GM20000 (cell line): Measurements from ENCODE around the gene KIF12.

Experiments
- DNase-seq: peaks from one replicate; pipeline ENCODE4 v3.0.0; 2012; ENCODE audit warnings: low spot score
- TF ChIP-seq, protein P1 (sequence below): IDR thresholded peaks from 2 replicates; pipeline ENCODE4 v1.5.1; 2012; ENCODE audit warnings: mild to moderate bottlenecking, control low read depth; ENCODE audit errors: extremely low read depth, missing control alignments

The KIF12 gene

DNA sequence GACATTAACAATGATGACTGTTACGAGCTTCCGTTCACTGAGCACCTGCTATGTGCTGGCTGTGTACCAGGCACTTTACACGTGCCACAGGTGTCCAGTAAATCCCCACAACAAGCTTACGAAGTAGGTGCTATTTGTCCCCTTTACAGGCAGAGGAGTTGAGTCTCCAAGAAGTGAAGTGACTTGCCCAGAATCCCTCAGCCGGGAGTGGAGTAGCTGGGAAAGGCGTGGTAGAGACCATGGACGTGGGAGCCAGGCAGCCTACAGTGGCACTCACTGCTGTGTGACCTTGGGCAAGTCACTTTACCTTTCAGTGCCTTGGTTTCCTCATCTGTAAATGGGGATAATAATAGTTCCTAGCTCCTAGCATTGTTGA, 20.3 kb downstream of the KIF12 start:
- no peak for DNase-seq
- TF ChIP-seq, protein P1, sequence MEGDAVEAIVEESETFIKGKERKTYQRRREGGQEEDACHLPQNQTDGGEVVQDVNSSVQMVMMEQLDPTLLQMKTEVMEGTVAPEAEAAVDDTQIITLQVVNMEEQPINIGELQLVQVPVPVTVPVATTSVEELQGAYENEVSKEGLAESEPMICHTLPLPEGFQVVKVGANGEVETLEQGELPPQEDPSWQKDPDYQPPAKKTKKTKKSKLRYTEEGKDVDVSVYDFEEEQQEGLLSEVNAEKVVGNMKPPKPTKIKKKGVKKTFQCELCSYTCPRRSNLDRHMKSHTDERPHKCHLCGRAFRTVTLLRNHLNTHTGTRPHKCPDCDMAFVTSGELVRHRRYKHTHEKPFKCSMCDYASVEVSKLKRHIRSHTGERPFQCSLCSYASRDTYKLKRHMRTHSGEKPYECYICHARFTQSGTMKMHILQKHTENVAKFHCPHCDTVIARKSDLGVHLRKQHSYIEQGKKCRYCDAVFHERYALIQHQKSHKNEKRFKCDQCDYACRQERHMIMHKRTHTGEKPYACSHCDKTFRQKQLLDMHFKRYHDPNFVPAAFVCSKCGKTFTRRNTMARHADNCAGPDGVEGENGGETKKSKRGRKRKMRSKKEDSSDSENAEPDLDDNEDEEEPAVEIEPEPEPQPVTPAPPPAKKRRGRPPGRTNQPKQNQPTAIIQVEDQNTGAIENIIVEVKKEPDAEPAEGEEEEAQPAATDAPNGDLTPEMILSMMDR: no peak

GRCh38 chr9:114078021-114078780, 20.9 kb downstream of the KIF12 start, which contains the start of gene AMBP:
TSS of gene AMBP (minus strand) at chr9:114078300. CDS start at chr9:114078209, 91 bp downstream.
- DNase-seq: no peak
- TF ChIP-seq, protein P1: no peak

- no peak for DNase-seq
- TF ChIP-seq, protein P1: no peak
These were observed 21.8 kb downstream of the KIF12 start for GRCh38 chr9:114077162-114077837.

GRCh38 chr9:114076237-114077161, 22.6 kb downstream of the KIF12 start:
- no peak for DNase-seq
- TF ChIP-seq, protein P1: no peak

DNA sequence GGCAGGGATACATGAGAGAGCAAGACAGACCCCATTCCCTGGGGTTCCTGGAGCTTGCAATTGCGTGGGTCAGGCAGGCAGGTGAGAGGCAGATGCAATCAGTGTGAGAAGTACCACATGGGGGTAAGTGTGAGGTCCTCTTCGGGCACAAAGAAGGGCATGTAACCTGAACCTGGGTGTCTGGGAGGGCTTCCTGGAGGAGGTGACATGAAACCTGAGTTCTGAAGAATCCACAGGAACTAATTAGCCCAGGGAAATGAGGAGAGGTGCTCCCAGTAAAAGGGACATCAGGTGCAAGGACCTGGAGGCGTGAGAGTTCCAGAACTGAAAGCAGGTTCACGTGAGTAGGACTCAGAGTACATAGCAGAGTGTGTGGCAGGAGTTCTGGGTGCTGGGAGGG, 23.5 kb downstream of the KIF12 start:
- TF ChIP-seq, protein P1: no peak

DNA sequence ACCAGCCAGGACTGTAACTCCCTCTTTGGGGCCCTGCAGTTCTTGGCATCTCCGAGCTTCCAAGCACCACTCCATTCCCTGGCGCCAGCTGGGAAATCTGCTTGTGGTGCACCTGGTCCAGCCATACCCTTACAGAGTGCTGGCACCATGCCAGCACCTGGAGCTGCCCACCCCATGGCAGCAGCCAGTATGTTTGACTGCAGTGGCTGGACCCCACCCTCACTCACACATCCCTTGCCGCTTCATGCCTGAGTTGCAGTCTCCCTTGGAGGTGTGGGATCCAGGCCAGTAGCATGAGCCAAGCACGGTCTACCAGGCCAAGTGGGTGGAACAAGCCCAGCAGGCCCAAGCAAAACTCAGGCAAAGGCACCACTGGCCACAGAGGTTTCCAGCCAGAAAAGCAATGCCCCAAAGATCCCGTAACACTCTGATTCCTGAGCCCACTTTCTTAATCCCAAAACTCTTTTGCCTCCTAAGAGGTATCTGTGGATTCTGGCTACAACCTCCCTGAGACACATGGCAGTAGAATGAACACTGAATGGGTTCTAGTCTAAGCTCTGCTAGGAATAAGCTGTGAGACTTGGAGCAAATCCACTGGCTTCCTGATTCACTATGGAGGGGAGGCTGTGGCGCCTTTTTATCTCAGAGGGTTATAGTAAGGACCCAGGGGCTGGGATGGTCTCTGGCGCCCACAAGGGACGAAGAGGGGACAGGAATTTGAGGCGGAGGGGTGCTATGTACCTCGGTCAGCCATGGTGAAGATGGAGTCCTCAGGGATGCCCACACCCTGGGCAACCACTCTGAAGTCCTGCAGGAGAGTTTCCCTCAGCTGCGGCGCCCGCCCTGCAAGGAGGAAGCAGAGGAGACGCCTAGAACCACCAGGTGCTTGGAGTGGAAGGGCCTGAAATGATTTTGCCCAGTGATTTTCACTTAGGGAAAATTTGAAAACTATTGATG, 26.6 kb downstream of the KIF12 start:
- TF ChIP-seq, protein P1: no peak
- DNase-seq: no peak

More for the DNA sequence above, 23.5 kb downstream of the KIF12 start:
- no peak for DNase-seq
